K562 (cell line): ENCODE measurements around the gene ADSS2.

Experiments
- AFF4 ChIP-seq: sonication (generic); formaldehyde crosslinking; IDR thresholded peaks from 2 replicates; pipeline ENCODE4 v1.8.0; 2023; ENCODE audit warnings: mild to moderate bottlenecking, missing genetic modification reagents
- ARID1B ChIP-seq: fragments of 450-650 bp; IDR thresholded peaks from 2 replicates; pipeline ENCODE4 v1.6.1; 2016; ENCODE audit warnings: antibody characterized with exemption, mild to moderate bottlenecking, inconsistent platforms
- RHOXF2B ChIP-seq: fragments of 250-450 bp; sonication (Bioruptor Pico); conservative IDR thresholded peaks from 2 replicates; pipeline ENCODE4 v1.5.1; 2021

DNA sequence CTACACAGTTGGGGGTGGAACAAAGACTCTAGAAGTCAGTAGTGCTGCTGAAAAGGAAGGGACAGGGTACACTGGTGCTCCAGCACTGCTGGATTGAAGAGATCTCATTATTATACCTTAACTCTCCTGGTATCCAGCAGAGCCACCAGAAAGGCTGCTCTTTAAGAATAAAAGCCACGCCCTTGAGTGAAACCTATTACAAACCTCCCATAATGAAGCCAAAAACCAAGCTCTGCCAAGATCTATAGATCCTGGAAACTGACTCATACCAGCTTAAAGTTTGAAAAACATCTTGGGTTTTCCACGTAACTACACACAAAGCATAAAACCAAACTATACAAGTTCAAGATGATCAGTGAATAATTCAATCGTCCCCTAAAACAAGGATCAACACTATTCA is 38.0 kb downstream of the ADSS2 start:
- TF ChIP-seq AFF4 (CRISPR knock-in tag) (no peak), ARID1B (no peak), RHOXF2B (no peak)
